AG20443 (cell line): ENCODE results near the gene APOBEC3B.
"Not testable (repeated sequence)": the region's sequence is repeated elsewhere in the genome, so short reads cannot be mapped to it uniquely, and the experiment has no call there.

ENCODE experiments used
- DNase-seq: peaks from one replicate; pipeline ENCODE4 v3.0.0; 2012; ENCODE audit warnings: low spot score, mixed read lengths

The APOBEC3B gene

GRCh38 chr22:38981992-38982927 lies at the start of gene APOBEC3B:
Gene APOBEC3B (plus strand): TSS chr22:38982347. CDS start chr22:38982454, 107 bp downstream.
- peak; percentile 92 for DNase-seq

- no peak for DNase-seq
Measured at GRCh38 chr22:38935023-38935422, 47.1 kb upstream of the APOBEC3B start.

GRCh38 chr22:38935616-38936015 lies 46.5 kb upstream of the APOBEC3B start:
- DNase-seq: no peak

GRCh38 chr22:38936562-38936961 lies 45.6 kb upstream of the APOBEC3B start:
- no peak for DNase-seq

- no peak for DNase-seq
Measured at GRCh38 chr22:38937036-38937435, 45.1 kb upstream of the APOBEC3B start.

GRCh38 chr22:38937541-38937940 lies 44.6 kb upstream of the APOBEC3B start:
- no peak for DNase-seq

GRCh38 chr22:38938221-38938620 lies 43.9 kb upstream of the APOBEC3B start:
- no peak for DNase-seq

GRCh38 chr22:38938925-38939324 lies 43.2 kb upstream of the APOBEC3B start:
- no peak for DNase-seq

- DNase-seq: no peak
Measured at GRCh38 chr22:38940811-38941384, 41.2 kb upstream of the APOBEC3B start.

GRCh38 chr22:38941488-38941987 lies 40.6 kb upstream of the APOBEC3B start:
- no peak for DNase-seq

- no peak for DNase-seq
Measured at GRCh38 chr22:38942702-38943101, 39.4 kb upstream of the APOBEC3B start.

- DNase-seq: no peak
Measured at GRCh38 chr22:38943201-38943600, 38.9 kb upstream of the APOBEC3B start.

- no peak for DNase-seq
Measured at GRCh38 chr22:38943882-38944281, 38.3 kb upstream of the APOBEC3B start.

GRCh38 chr22:38944653-38945052 lies 37.5 kb upstream of the APOBEC3B start:
- no peak for DNase-seq

GRCh38 chr22:38945706-38946338 lies 36.3 kb upstream of the APOBEC3B start:
- not testable (repeated sequence) for DNase-seq

GRCh38 chr22:38946771-38947170 lies 35.4 kb upstream of the APOBEC3B start:
- DNase-seq: no peak

GRCh38 chr22:38947321-38948140 lies 34.6 kb upstream of the APOBEC3B start:
- no peak for DNase-seq

- no peak for DNase-seq
Measured at GRCh38 chr22:38948181-38948940, 33.8 kb upstream of the APOBEC3B start.

GRCh38 chr22:38949889-38950405 lies 32.2 kb upstream of the APOBEC3B start:
- no peak for DNase-seq

GRCh38 chr22:38950527-38951295 lies 31.4 kb upstream of the APOBEC3B start:
- no peak for DNase-seq
